H1 (cell line): Measurements from ENCODE around the gene SLC6A7. TPM values are rescaled to one million over a fixed set of nuclear protein-coding genes. Genes with fewer than 3 reads are reported as not detected.

Experiments used
- CTCF ChIA-PET: fragments of 300-600 bp; sonication (Branson Sonifier 250); formaldehyde crosslinking; loops from one replicate; lab custom pipeline; 2021; ENCODE audit not compliant: partially characterized antibody; lab: Charles Lee
- POLR2A ChIA-PET: fragments of 300-600 bp; sonication (Branson Sonifier 250); formaldehyde crosslinking; loops from one replicate; lab custom pipeline; 2021; ENCODE audit warnings: inconsistent platforms; ENCODE audit not compliant: partially characterized antibody; lab: Charles Lee
- DNase-seq, 2 experiments: peaks; one replicate each; pipeline versions ENCODE4 v3.0.0 to v3.0.0-alpha.2; 2010 to 2022; ENCODE audit warnings: low spot score in 2 of 2, low read depth in 1 of 2, mixed read lengths in 1 of 2
- FAIRE-seq: peaks from 2 replicates; lab custom pipeline; 2011; peaks lifted over from hg19 to GRCh38; lab: Jason Lieb, UNC
- H2AFZ ChIP-seq: 2 replicates; pipeline ENCODE4 v1.8.1; 2012; ENCODE audit warnings: low read length, inconsistent platforms
- H2AK5ac ChIP-seq: 2 replicates; pipeline ENCODE4 v1.6.1; 2013; ENCODE audit warnings: low read depth, low read length
- H2BK120ac ChIP-seq: replicated peaks from 2 replicates; pipeline ENCODE3; 2013; ENCODE audit warnings: low read depth, low read length, inconsistent platforms
- H2BK12ac ChIP-seq: 2 replicates; pipeline ENCODE4 v1.6.1; 2013; ENCODE audit warnings: low read depth, low read length
- H2BK15ac ChIP-seq: 2 replicates; pipeline ENCODE4 v1.6.1; 2013; ENCODE audit warnings: low read length
- H2BK20ac ChIP-seq: 2 replicates; pipeline ENCODE4 v1.6.1; 2013; ENCODE audit warnings: low read length
- H2BK5ac ChIP-seq: 2 replicates; pipeline ENCODE4 v1.6.1; 2013; ENCODE audit warnings: low read depth, low read length
- H3K14ac ChIP-seq: 2 replicates; pipeline ENCODE4 v1.6.1; 2013; ENCODE audit warnings: inconsistent platforms; ENCODE audit not compliant: insufficient read length
- H3K18ac ChIP-seq: 2 replicates; pipeline ENCODE4 v1.6.1; 2013; ENCODE audit warnings: low read length; ENCODE audit errors: extremely low read depth
- H3K23ac ChIP-seq: 2 replicates; pipeline ENCODE4 v1.6.1; 2013; ENCODE audit warnings: inconsistent platforms; ENCODE audit not compliant: insufficient read length
- H3K23me2 ChIP-seq: 2 replicates; pipeline ENCODE4 v1.6.1; 2013; ENCODE audit warnings: low read depth, low read length
- H3K27ac ChIP-seq: 2 replicates; pipeline ENCODE4 v1.6.1; 2011; ENCODE audit warnings: low read depth, low read length, inconsistent platforms
- H3K27me3 ChIP-seq, 4 experiments: replicated peaks in 1 of 4; 1 replicate in 1 of 4; 2 replicates in 3 of 4; pipeline versions ENCODE4 v1.6.1 to v1.8.1; 2011 to 2013; ENCODE audit warnings: low read length in 3 of 4, mild to moderate bottlenecking in 3 of 4, inconsistent platforms in 2 of 4, mixed read lengths in 2 of 4, moderate library complexity in 1 of 4; ENCODE audit not compliant: control insufficient read depth in 3 of 4, insufficient read depth in 3 of 4; ENCODE audit errors: extremely low read depth in 1 of 4
- H3K36me3 ChIP-seq, 4 experiments: 2 replicates each; pipeline versions ENCODE4 v1.6.1 to v1.8.1; 2011 to 2013; ENCODE audit warnings: mild to moderate bottlenecking in 4 of 4, low read length in 3 of 4, moderate library complexity in 2 of 4, control low read depth in 1 of 4, inconsistent platforms in 1 of 4; ENCODE audit not compliant: insufficient read depth in 4 of 4, control insufficient read depth in 2 of 4
- H3K4ac ChIP-seq: replicated peaks from 2 replicates; pipeline ENCODE3; 2013; ENCODE audit warnings: low read length, low read depth, mixed read lengths, inconsistent platforms; ENCODE audit not compliant: insufficient read length
- H3K4me1 ChIP-seq, 4 experiments: replicated peaks in 1 of 4; 1 replicate in 1 of 4; 2 replicates in 3 of 4; pipeline versions ENCODE4 v1.6.1 to v1.8.1; 2011 to 2013; ENCODE audit warnings: low read length in 3 of 4, inconsistent platforms in 2 of 4, mixed read lengths in 1 of 4; ENCODE audit not compliant: insufficient read depth in 4 of 4, control insufficient read depth in 3 of 4
- H3K4me2 ChIP-seq, 2 experiments: 2 replicates each; pipeline versions ENCODE4 v1.6.1 to v1.8.1; 2011 to 2013; ENCODE audit warnings: low read depth in 2 of 2, low read length in 2 of 2, control low read depth in 1 of 2, inconsistent platforms in 1 of 2, mild to moderate bottlenecking in 1 of 2; ENCODE audit not compliant: insufficient read depth in 1 of 2
- H3K4me3 ChIP-seq, 4 experiments: fragments of 200-600, 300-600 bp in 1 of 4; sonication (generic), shearing (Covaris generic), sonication (Bioruptor Twin) in 1 of 4; 2 replicates each; pipeline versions ENCODE4 v1.5.1 to v1.8.1; 2011 to 2016; ENCODE audit warnings: low read length in 4 of 4, low read depth in 3 of 4, control low read depth in 2 of 4, inconsistent platforms in 2 of 4, mild to moderate bottlenecking in 2 of 4, mixed read lengths in 1 of 4, moderate library complexity in 1 of 4; ENCODE audit not compliant: insufficient read depth in 2 of 4; ENCODE audit errors: extremely low read depth in 1 of 4
- H3K56ac ChIP-seq: replicated peaks from 2 replicates; pipeline ENCODE3; 2013; ENCODE audit warnings: low read depth, mild to moderate bottlenecking, mixed read lengths, low read length, inconsistent platforms; ENCODE audit not compliant: insufficient read length
- H3K79me1 ChIP-seq: 2 replicates; pipeline ENCODE4 v1.6.1; 2013; ENCODE audit warnings: low read depth, low read length, control low read depth
- H3K79me2 ChIP-seq, 2 experiments: 2 replicates each; pipeline versions ENCODE4 v1.6.1 to v1.8.1; 2012 to 2013; ENCODE audit warnings: low read length in 2 of 2, mild to moderate bottlenecking in 2 of 2, inconsistent platforms in 1 of 2; ENCODE audit not compliant: insufficient read depth in 2 of 2, control insufficient read depth in 1 of 2
- H3K9ac ChIP-seq, 4 experiments: replicated peaks in 1 of 4; 1 replicate in 1 of 4; 2 replicates in 3 of 4; pipeline versions ENCODE4 v1.6.1 to v1.8.1; 2011 to 2013; ENCODE audit warnings: low read depth in 3 of 4, low read length in 3 of 4, control low read depth in 2 of 4, mild to moderate bottlenecking in 2 of 4, moderate library complexity in 2 of 4, inconsistent platforms in 1 of 4; ENCODE audit errors: extremely low read depth in 1 of 4
- H3K9me3 ChIP-seq, 2 experiments: 2 replicates each; pipeline versions ENCODE4 v1.6.1 to v1.8.1; 2012 to 2013; ENCODE audit warnings: mild to moderate bottlenecking in 2 of 2, moderate library complexity in 2 of 2, control low read depth in 1 of 2, inconsistent platforms in 1 of 2, low read depth in 1 of 2, low read length in 1 of 2, mixed read lengths in 1 of 2; ENCODE audit not compliant: insufficient read depth in 2 of 2
- H4K20me1 ChIP-seq, 2 experiments: replicated peaks in 1 of 2; 2 replicates each; pipeline versions ENCODE3 to v1.8.1; 2011 to 2013; ENCODE audit warnings: inconsistent platforms in 2 of 2, low read length in 2 of 2, mild to moderate bottlenecking in 1 of 2; ENCODE audit not compliant: insufficient read depth in 2 of 2, control insufficient read depth in 1 of 2
- H4K5ac ChIP-seq: 2 replicates; pipeline ENCODE4 v1.6.1; 2013; ENCODE audit warnings: low read length, low read depth, mixed read lengths, inconsistent platforms; ENCODE audit not compliant: insufficient read length
- H4K8ac ChIP-seq: 2 replicates; pipeline ENCODE4 v1.8.0; 2013; ENCODE audit warnings: mild to moderate bottlenecking, moderate library complexity, low read length, inconsistent platforms; ENCODE audit not compliant: insufficient read depth; ENCODE audit errors: extremely low read depth
- H4K91ac ChIP-seq: replicated peaks from 2 replicates; pipeline ENCODE3; 2013; ENCODE audit warnings: low read length, mixed read lengths, inconsistent platforms; ENCODE audit not compliant: insufficient read length
- SUZ12 ChIP-seq: fragments of 200-600 bp; sonication (generic); IDR thresholded peaks from 2 replicates; pipeline ENCODE4 v1.6.1; 2012; ENCODE audit warnings: mild to moderate bottlenecking, inconsistent platforms, low read length, moderate library complexity, mixed read lengths
- WGBS, 2 experiments: shearing (Covaris generic) in 1 of 2; methylation state at CpG; one replicate each; pipeline versions ENCODE4 v1.1.6 to v1.1.7; 2013 to 2015; ENCODE audit warnings: low lambda C conversion rate in 2 of 2, mixed read lengths in 2 of 2, inconsistent platforms in 1 of 2, low coverage in 1 of 2, missing lambda C conversion rate in 1 of 2; ENCODE audit not compliant: insufficient replicate concordance in 2 of 2, insufficient coverage in 1 of 2, insufficient read length in 1 of 2; ENCODE audit errors: extremely low coverage in 1 of 2, missing lambda C conversion rate in 1 of 2; 5-methylcytosine and 5-hydroxymethylcytosine counted together
- polyA plus RNA-seq, 7 experiments: library from polyadenylated mRNA; depleted of rRNA in 3 of 7; stranded (reverse) in 5 of 7; unstranded in 2 of 7; fragments of >200 nt in 5 of 7; fragments of 200-250 nt in 2 of 7; gene quantifications; 1 replicate in 5 of 7; 2 replicates in 1 of 7; 4 replicates in 1 of 7; pipeline versions ENCODE4 v1.2.1 to v1.2.3, GENCODE V29; 2011 to 2013; ENCODE audit warnings: missing spikeins in 2 of 7, mixed read lengths in 2 of 7
- total RNA-seq: library from RNA; stranded (reverse); fragmentation: NEBNext Ultra II Directional; extraction: Animal tissue kit (Norgen Biotek cat#: 25700); gene quantifications from 2 replicates; pipeline ENCODE4 v1.2.1, GENCODE V29; 2021

The SLC6A7 gene
- total and polyA plus RNA-seq, 2 of the 8 experiments (the other 6 are each of a cell fraction or from before 2014, with no cell fraction given) = 0.07 to 0.12 TPM

- peaks cover 58 to 81% (median 74%) of the 10 kb centered on the region in 4 experiments for H3K27me3 ChIP-seq
- H3K4me1 ChIP-seq = peaks cover 4 to 9% (median 7%) of the 10 kb centered on the region in 4 experiments
- CTCF ChIA-PET = interaction anchor here (0.8 to 17.8 kb wide), 11 partner anchors 8 to 163 kb away, joined by 3 to 406 read pairs (median 6); partner anchors contain the start of gene SLC6A7
- no peaks in the 10 kb centered on the region; a peak in 1 of 8 replicates for H3K36me3 ChIP-seq
- no peak overlapping the region for H2BK15ac ChIP-seq
- H3K23ac ChIP-seq = no peak overlapping the region
- H3K79me2 ChIP-seq = no peaks in the 10 kb centered on the region
- peak overlapping the region; percentile 25 to 59 for H3K4me2 ChIP-seq
- DNase-seq (no peak), FAIRE-seq (no peak)
- H2BK12ac ChIP-seq = no peak overlapping the region
- H4K20me1 ChIP-seq = peaks cover 4 to 7% of the 10 kb centered on the region in 2 experiments
- H2BK5ac ChIP-seq = no peak overlapping the region
- WGBS, 2 experiments = 26% methylated on average over 15 of the region's 15 CpGs; no CpG with 5 or more reads in 1 of the 2 experiments
- no peak overlapping the region for H2AFZ ChIP-seq
- no peaks in the 10 kb centered on the region for H3K79me1 ChIP-seq
- H3K56ac ChIP-seq = no peak overlapping the region
- H4K8ac ChIP-seq = no peak overlapping the region
- no peak overlapping the region for H3K4ac ChIP-seq
- no peak overlapping the region for H3K18ac ChIP-seq
- no peak overlapping the region for H2BK20ac ChIP-seq
- peaks cover 3% of the 10 kb centered on the region; the same call in 1 of the 2 replicates for H3K23me2 ChIP-seq
- POLR2A ChIA-PET = no interaction called here
- no peak overlapping the region for H3K14ac ChIP-seq
- H3K27ac ChIP-seq = no peak overlapping the region
- no peak overlapping the region for H4K5ac ChIP-seq
- H3K4me3 ChIP-seq = peak overlapping the region in 2 of 4 experiments; percentile 5 to 50; a peak in 3 of 8 replicates
- no peak overlapping the region for H3K9ac ChIP-seq
- no peak overlapping the region for H2BK120ac ChIP-seq
- H2AK5ac ChIP-seq = no peak overlapping the region
- no peaks in the 10 kb centered on the region for H3K9me3 ChIP-seq
- no peak overlapping the region for H4K91ac ChIP-seq
- peak; percentile 5; the same call in 1 of the 2 replicates for TF ChIP-seq SUZ12
Measured at GRCh38 chr5:150167512-150167850, 22.4 kb upstream of the SLC6A7 start.
